ENCODE measurements around the gene SELENOH.

SELENOH gene

GRCh38 chr11:57751176-57751575 lies 9.9 kb downstream of the SELENOH start:
- DNase-seq, result no peak

GRCh38 chr11:57751676-57752253 lies 10.5 kb downstream of the SELENOH start, which contains the start of gene BTBD18:
Gene BTBD18 (minus strand): TSS chr11:57751819. CDS start chr11:57751188, 631 bp downstream.
- no peak for DNase-seq

GRCh38 chr11:57752954-57753353 lies 11.7 kb downstream of the SELENOH start:
- no peak for DNase-seq

- DNase-seq, result no peak
Observed at GRCh38 chr11:57758174-57758573, 16.9 kb downstream of the SELENOH start.

- DNase-seq, result no peak
Observed at GRCh38 chr11:57761301-57762234, 20.3 kb downstream of the SELENOH start, which contains the start of gene CTNND1. Gene CTNND1 (plus strand): TSS chr11:57761802. CDS start chr11:57791479, 29,677 bp downstream.

GRCh38 chr11:57762235-57762861 lies 21.1 kb downstream of the SELENOH start:
- DNase-seq, result no peak

GRCh38 chr11:57763568-57763967 lies 22.3 kb downstream of the SELENOH start:
- no peak for DNase-seq

GRCh38 chr11:57764021-57764420 lies 22.7 kb downstream of the SELENOH start:
- DNase-seq, result no peak

- DNase-seq, result no peak
Observed at GRCh38 chr11:57764566-57764965, 23.3 kb downstream of the SELENOH start.

GRCh38 chr11:57764972-57765371 lies 23.7 kb downstream of the SELENOH start:
- no peak for DNase-seq

GRCh38 chr11:57770793-57771192 lies 29.5 kb downstream of the SELENOH start:
- DNase-seq, result no peak

- DNase-seq, result no peak
Observed at GRCh38 chr11:57771365-57771764, 30.1 kb downstream of the SELENOH start.

- DNase-seq, result no peak
Observed at GRCh38 chr11:57772562-57772961, 31.3 kb downstream of the SELENOH start.

- DNase-seq, result no peak
Observed at GRCh38 chr11:57773026-57773598, 31.8 kb downstream of the SELENOH start.

GRCh38 chr11:57775491-57775890 lies 34.2 kb downstream of the SELENOH start:
- DNase-seq, result no peak

GRCh38 chr11:57776031-57776521 lies 34.8 kb downstream of the SELENOH start:
- no peak for DNase-seq

GRCh38 chr11:57776577-57777210 lies 35.4 kb downstream of the SELENOH start:
- DNase-seq, result no peak

- DNase-seq, result no peak
Observed at GRCh38 chr11:57777969-57778317, 36.7 kb downstream of the SELENOH start.

GRCh38 chr11:57778318-57779037 lies 37.2 kb downstream of the SELENOH start:
- DNase-seq, result no peak

- DNase-seq, result no peak
Observed at GRCh38 chr11:57779276-57779675, 38.0 kb downstream of the SELENOH start.

GRCh38 chr11:57781529-57781943 lies 40.2 kb downstream of the SELENOH start:
- DNase-seq, result no peak

GRCh38 chr11:57785072-57785471 lies 43.8 kb downstream of the SELENOH start:
- DNase-seq, result no peak
